OCI-LY1 (cell line): ENCODE results near the gene REV3L.

Source experiments
- H2AFZ ChIP-seq: fragments of 200-600 bp; sonication (generic), shearing (Covaris generic); 2 replicates; pipeline ENCODE4 v1.6.0; 2014; ENCODE audit warnings: antibody characterized with exemption, mild to moderate bottlenecking, low read length
- H3F3A ChIP-seq: fragments of 200-600 bp; sonication (generic), shearing (Covaris generic); 2 replicates; pipeline ENCODE4 v1.6.0; 2014; ENCODE audit warnings: mild to moderate bottlenecking, antibody characterized with exemption, low read length, moderate library complexity; ENCODE audit not compliant: insufficient read depth
- H3K27ac ChIP-seq: fragments of 200-600 bp; sonication (generic); 2 replicates; pipeline ENCODE4 v1.5.1; 2014; ENCODE audit warnings: low read length, mixed run types, mild to moderate bottlenecking, low read depth; ENCODE audit not compliant: poor library complexity, severe bottlenecking
- H3K27me3 ChIP-seq: fragments of 200-600 bp; sonication (generic); 2 replicates; pipeline ENCODE4 v1.6.0; 2014; ENCODE audit warnings: antibody characterized with exemption, mild to moderate bottlenecking, low read length, moderate library complexity; ENCODE audit not compliant: insufficient read depth
- H3K36me3 ChIP-seq: fragments of 200-600 bp; sonication (generic); 2 replicates; pipeline ENCODE4 v1.6.1; 2014; ENCODE audit warnings: mild to moderate bottlenecking, antibody characterized with exemption, low read length, moderate library complexity, mixed read lengths; ENCODE audit not compliant: insufficient read depth
- H3K4me1 ChIP-seq: fragments of 200-600 bp; sonication (generic); 2 replicates; pipeline ENCODE4 v1.5.1; 2014; ENCODE audit warnings: mild to moderate bottlenecking, low read length, moderate library complexity; ENCODE audit not compliant: insufficient read depth, severe bottlenecking
- H3K4me2 ChIP-seq: fragments of 200-600 bp; sonication (generic), shearing (Covaris generic); 2 replicates; pipeline ENCODE4 v1.6.1; 2014; ENCODE audit warnings: low read length
- H3K4me3 ChIP-seq: fragments of 200-600 bp; sonication (generic); 2 replicates; pipeline ENCODE4 v1.5.1; 2014; ENCODE audit warnings: low read length, low read depth, mild to moderate bottlenecking, mixed read lengths; ENCODE audit not compliant: poor library complexity, severe bottlenecking
- H3K79me2 ChIP-seq: fragments of 200-600 bp; shearing (Covaris generic); 2 replicates; pipeline ENCODE4 v1.6.1; 2016; ENCODE audit warnings: mixed run types, low read length, mixed read lengths; ENCODE audit not compliant: insufficient read depth
- H3K9ac ChIP-seq: fragments of 200-600 bp; sonication (generic), shearing (Covaris generic); 2 replicates; pipeline ENCODE4 v1.6.1; 2014; ENCODE audit warnings: mild to moderate bottlenecking, low read length, mixed read lengths
- H3K9me2 ChIP-seq: fragments of 200-600 bp; sonication (generic), shearing (Covaris generic); 2 replicates; pipeline ENCODE4 v1.6.1; 2014; ENCODE audit warnings: low read depth, mild to moderate bottlenecking, low read length, mixed read lengths
- H3K9me3 ChIP-seq: fragments of 200-600 bp; shearing (Covaris generic); 2 replicates; pipeline ENCODE4 v1.6.1; 2014; ENCODE audit warnings: low read length, mixed read lengths
- H4K20me1 ChIP-seq: fragments of 200-600 bp; sonication (generic), shearing (Covaris generic); 2 replicates; pipeline ENCODE4 v1.6.0; 2016; ENCODE audit warnings: mild to moderate bottlenecking, low read length; ENCODE audit not compliant: insufficient read depth
- CTCF ChIP-seq: fragments of 200-600 bp; sonication (generic), shearing (Covaris generic); IDR thresholded peaks from 2 replicates; pipeline ENCODE4 v1.5.1; 2017; ENCODE audit warnings: mild to moderate bottlenecking, antibody characterized with exemption, low read length, moderate library complexity, mixed read lengths
- EZH2 ChIP-seq: fragments of 200-600 bp; sonication (generic), shearing (Covaris generic); IDR thresholded peaks from 2 replicates; pipeline ENCODE4 v1.8.0; 2017; ENCODE audit warnings: borderline replicate concordance, mixed run types, mild to moderate bottlenecking, antibody characterized with exemption, low read length, moderate library complexity, mixed read lengths

REV3L gene

GRCh38 chr6:111430605-111431376, 52.2 kb downstream of the REV3L start:
- H2AFZ ChIP-seq: no peak overlapping the region
- peaks cover 92% of the 10 kb centered on the region for H3K79me2 ChIP-seq

GRCh38 chr6:111429571-111429970, 53.4 kb downstream of the REV3L start:
- H3F3A ChIP-seq: no peaks in the 10 kb centered on the region
- TF ChIP-seq CTCF (no peak), EZH2 (no peak)
- H3K27me3 ChIP-seq: no peaks in the 10 kb centered on the region
- H4K20me1 ChIP-seq: no peaks in the 10 kb centered on the region
- H3K79me2 ChIP-seq: peaks cover 90% of the 10 kb centered on the region
- peaks cover 10% of the 10 kb centered on the region for H3K4me1 ChIP-seq
- H3K27ac ChIP-seq: no peak overlapping the region
- H3K9ac ChIP-seq: no peak overlapping the region
- no peaks in the 10 kb centered on the region for H3K9me2 ChIP-seq
- peaks cover 6% of the 10 kb centered on the region for H3K9me3 ChIP-seq
- H2AFZ ChIP-seq: no peak overlapping the region
- no peak overlapping the region for H3K4me3 ChIP-seq
- no peak overlapping the region for H3K4me2 ChIP-seq
- H3K36me3 ChIP-seq: peaks cover 17% of the 10 kb centered on the region

More at GRCh38 chr6:111430605-111431376, 52.2 kb downstream of the REV3L start:
- H3K36me3 ChIP-seq: peaks cover 17% of the 10 kb centered on the region
- no peaks in the 10 kb centered on the region for H3F3A ChIP-seq
- H3K9ac ChIP-seq: no peak overlapping the region
- no peak overlapping the region for H3K27ac ChIP-seq
- no peak overlapping the region for H3K4me2 ChIP-seq
- H3K9me3 ChIP-seq: peaks cover 11% of the 10 kb centered on the region
- H4K20me1 ChIP-seq: no peaks in the 10 kb centered on the region
- no peak overlapping the region for H3K4me3 ChIP-seq
- peaks cover 10% of the 10 kb centered on the region for H3K4me1 ChIP-seq
- no peaks in the 10 kb centered on the region for H3K27me3 ChIP-seq
- TF ChIP-seq CTCF (no peak), EZH2 (no peak)
- H3K9me2 ChIP-seq: no peaks in the 10 kb centered on the region

- no peaks in the 10 kb centered on the region for H3K9me2 ChIP-seq
- no peak overlapping the region for H3K4me2 ChIP-seq
- peaks cover 92% of the 10 kb centered on the region for H3K79me2 ChIP-seq
- H3K4me3 ChIP-seq: no peak overlapping the region
- no peak overlapping the region for H3K27ac ChIP-seq
- peaks cover 6% of the 10 kb centered on the region for H3K9me3 ChIP-seq
- no peaks in the 10 kb centered on the region for H3F3A ChIP-seq
- peaks cover 17% of the 10 kb centered on the region for H3K36me3 ChIP-seq
- H4K20me1 ChIP-seq: no peaks in the 10 kb centered on the region
- no peak overlapping the region for H3K9ac ChIP-seq
- H3K27me3 ChIP-seq: no peaks in the 10 kb centered on the region
- TF ChIP-seq EZH2: no peak
- no peak for TF ChIP-seq CTCF
- H2AFZ ChIP-seq: no peak overlapping the region
- peaks cover 10% of the 10 kb centered on the region for H3K4me1 ChIP-seq
These were observed 54.2 kb downstream of the REV3L start for GRCh38 chr6:111428811-111429210.
